ACC112 (cell line): ENCODE data around the gene LBP.
"Not testable (repeated sequence)": the region's sequence is repeated elsewhere in the genome, so short reads cannot be mapped to it uniquely, and the experiment has no call there.

Source experiments
- H2AFZ ChIP-seq: fragments of 200-600 bp; sonication (generic); one replicate; pipeline ENCODE4 v1.6.0; 2017; ENCODE audit warnings: antibody characterized with exemption, low read length; ENCODE audit not compliant: unreplicated experiment
- H3K27ac ChIP-seq: fragments of 200-600 bp; sonication (generic); 2 replicates; pipeline ENCODE4 v1.5.1; 2014; ENCODE audit warnings: low read depth, mild to moderate bottlenecking, antibody characterized with exemption, low read length, moderate library complexity
- H3K27me3 ChIP-seq: fragments of 200-600 bp; sonication (generic); 2 replicates; pipeline ENCODE4 v1.6.1; 2014; ENCODE audit warnings: mild to moderate bottlenecking, antibody characterized with exemption, low read length, moderate library complexity, mixed read lengths; ENCODE audit not compliant: insufficient read depth
- H3K36me3 ChIP-seq: fragments of 200-600 bp; sonication (generic); 2 replicates; pipeline ENCODE4 v1.6.1; 2016; ENCODE audit warnings: mild to moderate bottlenecking, antibody characterized with exemption, low read length, moderate library complexity, mixed read lengths; ENCODE audit not compliant: insufficient read depth
- H3K4me1 ChIP-seq: fragments of 200-600 bp; sonication (generic); one replicate; pipeline ENCODE4 v1.6.1; 2016; ENCODE audit warnings: low read length, mixed read lengths; ENCODE audit not compliant: insufficient read depth, unreplicated experiment, control insufficient read depth
- H3K4me3 ChIP-seq: fragments of 200-600 bp; sonication (generic); 2 replicates; pipeline ENCODE4 v1.5.1; 2014; ENCODE audit warnings: mild to moderate bottlenecking, low read depth, low read length
- H3K79me2 ChIP-seq: fragments of 200-600 bp; sonication (generic); one replicate; pipeline ENCODE4 v1.6.0; 2016; ENCODE audit warnings: low read length; ENCODE audit not compliant: control insufficient read depth, unreplicated experiment, insufficient read depth

LBP gene

GRCh38 chr20:38337561-38338140 is 8.6 kb upstream of the LBP start:
- H3K4me1 ChIP-seq, result no peaks in the 10 kb centered on the region
- no peak overlapping the region for H2AFZ ChIP-seq
- peaks cover 42% of the 10 kb centered on the region for H3K27me3 ChIP-seq
- H3K4me3 ChIP-seq, result no peak overlapping the region
- H3K27ac ChIP-seq, result no peak overlapping the region
- no peaks in the 10 kb centered on the region for H3K79me2 ChIP-seq
- H3K36me3 ChIP-seq, result no peaks in the 10 kb centered on the region

- H3K36me3 ChIP-seq, result no peaks in the 10 kb centered on the region
- no peaks in the 10 kb centered on the region for H3K79me2 ChIP-seq
- H3K4me1 ChIP-seq, result no peaks in the 10 kb centered on the region
- H3K4me3 ChIP-seq, result no peak overlapping the region
- no peak overlapping the region for H3K27ac ChIP-seq
- no peak overlapping the region for H2AFZ ChIP-seq
- H3K27me3 ChIP-seq, result peaks cover 42% of the 10 kb centered on the region
These were observed 7.3 kb upstream of the LBP start for GRCh38 chr20:38338849-38339520.

GRCh38 chr20:38339521-38339896 is 6.8 kb upstream of the LBP start:
- not testable (repeated sequence) for H2AFZ ChIP-seq, H3K36me3 ChIP-seq, H3K27ac ChIP-seq, H3K79me2 ChIP-seq, H3K4me1 ChIP-seq, H3K4me3 ChIP-seq
- peaks cover 37% of the 10 kb centered on the region for H3K27me3 ChIP-seq

- H3K36me3 ChIP-seq, result no peaks in the 10 kb centered on the region
- H3K79me2 ChIP-seq, result no peaks in the 10 kb centered on the region
- no peaks in the 10 kb centered on the region for H3K4me1 ChIP-seq
- H3K4me3 ChIP-seq, result no peak overlapping the region
- no peak overlapping the region for H2AFZ ChIP-seq
- H3K27me3 ChIP-seq, result peaks cover 32% of the 10 kb centered on the region
- no peak overlapping the region for H3K27ac ChIP-seq
These were observed 6.3 kb upstream of the LBP start for GRCh38 chr20:38339997-38340396.

DNA sequence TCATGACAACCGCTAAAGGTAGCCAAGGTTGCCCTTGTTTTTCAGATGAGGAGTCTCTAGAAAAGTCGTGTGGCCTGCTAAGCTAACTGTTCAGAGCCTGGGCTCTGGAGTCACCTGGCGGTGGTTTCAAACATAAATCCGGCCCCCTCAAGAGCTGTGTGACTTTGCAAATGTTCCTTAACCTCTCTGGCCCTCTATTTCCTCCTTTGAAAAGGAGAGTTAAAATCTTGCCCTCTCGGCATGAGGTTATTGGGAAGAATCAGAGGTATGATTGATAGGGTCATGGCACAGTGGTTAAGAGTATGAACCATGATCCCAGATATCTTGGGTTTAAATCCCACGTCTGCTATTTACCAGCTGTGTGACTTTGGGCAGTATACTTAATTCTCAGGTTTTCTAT is 5.6 kb upstream of the LBP start:
- no peaks in the 10 kb centered on the region for H3K36me3 ChIP-seq
- H3K4me1 ChIP-seq, result no peaks in the 10 kb centered on the region
- no peak overlapping the region for H3K27ac ChIP-seq
- peaks cover 25% of the 10 kb centered on the region for H3K27me3 ChIP-seq
- no peak overlapping the region for H2AFZ ChIP-seq
- H3K79me2 ChIP-seq, result no peaks in the 10 kb centered on the region
- H3K4me3 ChIP-seq, result no peak overlapping the region

GRCh38 chr20:38342216-38342615 is 4.1 kb upstream of the LBP start:
- Histone ChIP-seq H3K27ac (no peak overlapping the region), H3K36me3 (no peaks in the 10 kb centered on the region), H3K79me2 (no peaks in the 10 kb centered on the region), H2AFZ (no peak overlapping the region), H3K4me1 (no peaks in the 10 kb centered on the region), H3K4me3 (no peak overlapping the region), H3K27me3 (peaks cover 12% of the 10 kb centered on the region; the same call in 1 of the 2 replicates)

GRCh38 chr20:38342713-38343310 is 3.5 kb upstream of the LBP start:
- no peak overlapping the region for H3K27ac ChIP-seq
- no peaks in the 10 kb centered on the region for H3K4me1 ChIP-seq
- H2AFZ ChIP-seq, result no peak overlapping the region
- no peak overlapping the region for H3K4me3 ChIP-seq
- no peaks in the 10 kb centered on the region for H3K36me3 ChIP-seq
- H3K27me3 ChIP-seq, result peaks cover 9% of the 10 kb centered on the region; the same call in 1 of the 2 replicates
- H3K79me2 ChIP-seq, result no peaks in the 10 kb centered on the region

GRCh38 chr20:38343311-38344106 is 2.8 kb upstream of the LBP start:
- Histone ChIP-seq H3K27me3 (peaks cover 9% of the 10 kb centered on the region; the same call in 1 of the 2 replicates), H3K79me2 (no peaks in the 10 kb centered on the region), H3K27ac (no peak overlapping the region), H3K4me3 (no peak overlapping the region), H2AFZ (no peak overlapping the region), H3K36me3 (no peaks in the 10 kb centered on the region), H3K4me1 (no peaks in the 10 kb centered on the region)

DNA sequence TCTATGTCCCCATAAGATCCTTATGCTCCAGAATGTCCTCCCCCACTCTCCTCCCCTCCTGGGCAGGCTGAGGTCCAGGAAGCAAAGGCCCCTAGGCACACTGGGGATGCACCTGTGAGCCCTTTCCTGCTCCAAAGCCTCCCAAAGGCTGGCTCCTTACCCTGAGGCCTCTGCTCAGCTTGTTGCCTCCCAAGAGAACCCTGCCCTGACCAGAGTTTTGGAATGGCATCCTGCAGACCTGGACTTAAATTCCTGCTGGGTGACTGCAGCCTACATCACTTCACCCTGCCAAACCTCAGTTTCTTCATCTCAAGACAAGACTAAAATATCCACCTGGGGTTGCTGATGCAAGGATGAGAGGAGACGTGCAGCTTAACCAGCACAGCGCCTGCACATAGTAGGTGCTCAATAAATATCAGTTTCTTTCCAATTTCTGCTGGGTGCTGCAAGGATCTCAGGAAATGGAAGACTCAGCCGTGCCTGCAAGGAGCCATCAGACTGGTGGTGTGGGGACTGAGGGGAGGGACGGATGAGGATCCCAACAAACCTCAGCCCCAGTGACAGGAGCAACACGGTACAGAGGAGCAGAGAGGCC is 2.1 kb upstream of the LBP start:
- H3K4me1 ChIP-seq, result no peaks in the 10 kb centered on the region
- H2AFZ ChIP-seq, result no peak overlapping the region
- no peak overlapping the region for H3K4me3 ChIP-seq
- H3K27me3 ChIP-seq, result peaks cover 9% of the 10 kb centered on the region; the same call in 1 of the 2 replicates
- H3K27ac ChIP-seq, result no peak overlapping the region
- no peaks in the 10 kb centered on the region for H3K36me3 ChIP-seq
- H3K79me2 ChIP-seq, result no peaks in the 10 kb centered on the region

DNA sequence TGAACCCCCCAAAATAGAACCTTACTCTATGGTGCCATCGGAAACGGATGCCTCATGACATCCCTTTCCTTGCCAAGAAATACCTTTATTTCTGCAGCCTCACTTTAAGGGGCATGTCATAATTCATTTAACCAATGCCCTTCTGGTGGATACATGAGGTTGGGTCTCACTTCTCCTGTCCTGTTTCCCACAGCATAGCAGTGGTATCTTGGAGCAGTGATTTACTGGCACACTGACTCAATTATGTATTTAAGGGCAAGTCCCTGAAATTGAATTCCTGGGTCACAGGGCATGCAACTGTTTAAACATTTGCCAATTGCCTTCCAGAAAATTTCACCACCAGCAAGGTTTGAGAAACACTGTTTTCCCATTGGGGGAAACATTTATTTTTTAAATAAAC is 639 bp upstream of the LBP start:
- H3K36me3 ChIP-seq, result no peaks in the 10 kb centered on the region
- H3K79me2 ChIP-seq, result no peaks in the 10 kb centered on the region
- no peak overlapping the region for H3K27ac ChIP-seq
- H3K4me1 ChIP-seq, result no peaks in the 10 kb centered on the region
- no peak overlapping the region for H3K4me3 ChIP-seq
- peaks cover 3% of the 10 kb centered on the region; the same call in 1 of the 2 replicates for H3K27me3 ChIP-seq
- H2AFZ ChIP-seq, result no peak overlapping the region
